ENCODE data around the gene STAT5A. TPM values are rescaled to one million over a fixed set of nuclear protein-coding genes. Genes with fewer than 3 reads are reported as not detected.

Gene STAT5A
- total RNA-seq, 2 donors from 2014 or later: 3.5 to 4.8 TPM

DNA sequence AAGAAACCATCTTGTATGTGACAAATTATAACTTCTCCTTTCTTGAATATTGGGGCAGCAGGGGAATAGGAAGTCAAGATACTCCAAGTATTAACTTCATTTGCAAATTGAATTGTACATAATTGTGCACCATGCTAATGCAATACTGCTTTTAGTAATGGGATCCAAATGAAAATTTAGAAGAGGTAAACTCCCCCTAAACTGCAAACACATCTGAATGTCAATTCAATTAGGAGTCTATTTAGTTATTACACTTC lies 16.6 kb upstream of the STAT5A start:
- H3K4me3 ChIP-seq (ENCODE audit: low read length): no peak overlapping the region
- H3K36me3 ChIP-seq (ENCODE audit: control insufficient read depth, insufficient read depth, low read length): no peaks in the 10 kb centered on the region
- H3K9me3 ChIP-seq (ENCODE audit: control insufficient read depth, low read length): no peaks in the 10 kb centered on the region
- Mint-ChIP-seq H3K4me1 (peaks cover 32% of the 10 kb centered on the region), H3K9me3 (no peaks in the 10 kb centered on the region), H3K27ac (no peak overlapping the region), H3K4me3 (no peak overlapping the region), H3K36me3 (ENCODE audit: low read depth) (no peaks in the 10 kb centered on the region), H3K27me3 (ENCODE audit: insufficient read depth) (no peaks in the 10 kb centered on the region)
- no peak for DNase-seq
- H3K4me1 ChIP-seq (ENCODE audit: control insufficient read depth, insufficient read depth, low read length): no peaks in the 10 kb centered on the region
- TF ChIP-seq, protein P1, sequence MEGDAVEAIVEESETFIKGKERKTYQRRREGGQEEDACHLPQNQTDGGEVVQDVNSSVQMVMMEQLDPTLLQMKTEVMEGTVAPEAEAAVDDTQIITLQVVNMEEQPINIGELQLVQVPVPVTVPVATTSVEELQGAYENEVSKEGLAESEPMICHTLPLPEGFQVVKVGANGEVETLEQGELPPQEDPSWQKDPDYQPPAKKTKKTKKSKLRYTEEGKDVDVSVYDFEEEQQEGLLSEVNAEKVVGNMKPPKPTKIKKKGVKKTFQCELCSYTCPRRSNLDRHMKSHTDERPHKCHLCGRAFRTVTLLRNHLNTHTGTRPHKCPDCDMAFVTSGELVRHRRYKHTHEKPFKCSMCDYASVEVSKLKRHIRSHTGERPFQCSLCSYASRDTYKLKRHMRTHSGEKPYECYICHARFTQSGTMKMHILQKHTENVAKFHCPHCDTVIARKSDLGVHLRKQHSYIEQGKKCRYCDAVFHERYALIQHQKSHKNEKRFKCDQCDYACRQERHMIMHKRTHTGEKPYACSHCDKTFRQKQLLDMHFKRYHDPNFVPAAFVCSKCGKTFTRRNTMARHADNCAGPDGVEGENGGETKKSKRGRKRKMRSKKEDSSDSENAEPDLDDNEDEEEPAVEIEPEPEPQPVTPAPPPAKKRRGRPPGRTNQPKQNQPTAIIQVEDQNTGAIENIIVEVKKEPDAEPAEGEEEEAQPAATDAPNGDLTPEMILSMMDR (conservative IDR thresholded peaks at IDR 0.05): no peak
- H3K27me3 ChIP-seq (ENCODE audit: control insufficient read depth, insufficient read depth, low read length, poor library complexity, severe bottlenecking): no peaks in the 10 kb centered on the region
- no peak overlapping the region for H3K9ac ChIP-seq (ENCODE audit: extremely low read depth, low read length, poor library complexity, severe bottlenecking)
- no peak overlapping the region for H3K27ac ChIP-seq (ENCODE audit: low read depth, low read length)

DNA sequence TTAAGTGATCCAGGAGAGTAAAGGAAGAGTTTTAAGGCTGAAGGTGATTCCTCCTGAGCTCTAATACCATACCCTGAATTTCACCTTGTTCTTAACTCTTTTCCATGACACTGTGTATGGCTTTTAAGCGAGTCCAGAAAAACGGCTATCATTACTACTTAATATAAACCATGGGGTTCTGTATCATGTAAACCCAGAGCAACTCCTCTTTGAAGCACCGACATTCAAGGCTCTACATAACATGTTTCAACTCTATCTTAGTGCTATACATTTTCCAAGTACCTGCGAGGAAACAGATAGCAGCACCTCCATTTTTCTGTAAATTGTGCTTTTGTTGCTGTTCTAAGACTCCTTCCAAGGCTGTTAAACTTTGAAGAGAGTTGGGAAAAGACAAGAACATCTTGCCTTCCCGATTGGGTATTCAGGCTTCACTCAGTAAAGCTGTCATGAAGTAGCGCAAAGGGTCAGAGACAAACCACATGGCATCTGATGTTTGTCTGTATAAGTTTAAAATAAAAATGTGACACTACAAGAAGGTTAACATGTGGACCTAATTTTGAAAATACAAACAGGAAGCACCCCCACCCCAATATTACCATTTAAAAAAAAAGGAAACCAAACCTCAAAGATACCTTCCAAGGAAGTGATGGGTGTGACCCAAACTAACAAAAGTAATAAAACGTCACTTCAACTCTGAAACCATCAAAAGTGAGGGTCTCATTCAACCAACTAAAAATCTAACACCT lies 16.0 kb upstream of the STAT5A start:
- Mint-ChIP-seq H3K27me3 (ENCODE audit: insufficient read depth) (peaks cover 6% of the 10 kb centered on the region), H3K4me3 (no peak overlapping the region), H3K4me1 (peaks cover 32% of the 10 kb centered on the region), H3K27ac (no peak overlapping the region), H3K9me3 (no peaks in the 10 kb centered on the region), H3K36me3 (ENCODE audit: low read depth) (no peaks in the 10 kb centered on the region)
- no peak overlapping the region for H3K4me3 ChIP-seq (ENCODE audit: low read length)
- 70 to 81% methylated on average over 6 to 7 of the region's 7 CpGs for WGBS, 2 experiments (ENCODE audit: insufficient coverage in 1 of 2, insufficient read length in 1 of 2)
- TF ChIP-seq, protein P1 (conservative IDR thresholded peaks at IDR 0.05): no peak
- H3K36me3 ChIP-seq (ENCODE audit: control insufficient read depth, insufficient read depth, low read length): no peaks in the 10 kb centered on the region
- no peaks in the 10 kb centered on the region for H3K27me3 ChIP-seq (ENCODE audit: control insufficient read depth, insufficient read depth, low read length, poor library complexity, severe bottlenecking)
- H3K9me3 ChIP-seq (ENCODE audit: control insufficient read depth, low read length): no peaks in the 10 kb centered on the region
- no peaks in the 10 kb centered on the region for H3K4me1 ChIP-seq (ENCODE audit: control insufficient read depth, insufficient read depth, low read length)
- DNase-seq: no peak
- H3K27ac ChIP-seq (ENCODE audit: low read depth, low read length): no peak overlapping the region
- H3K9ac ChIP-seq (ENCODE audit: extremely low read depth, low read length, poor library complexity, severe bottlenecking): no peak overlapping the region

DNA sequence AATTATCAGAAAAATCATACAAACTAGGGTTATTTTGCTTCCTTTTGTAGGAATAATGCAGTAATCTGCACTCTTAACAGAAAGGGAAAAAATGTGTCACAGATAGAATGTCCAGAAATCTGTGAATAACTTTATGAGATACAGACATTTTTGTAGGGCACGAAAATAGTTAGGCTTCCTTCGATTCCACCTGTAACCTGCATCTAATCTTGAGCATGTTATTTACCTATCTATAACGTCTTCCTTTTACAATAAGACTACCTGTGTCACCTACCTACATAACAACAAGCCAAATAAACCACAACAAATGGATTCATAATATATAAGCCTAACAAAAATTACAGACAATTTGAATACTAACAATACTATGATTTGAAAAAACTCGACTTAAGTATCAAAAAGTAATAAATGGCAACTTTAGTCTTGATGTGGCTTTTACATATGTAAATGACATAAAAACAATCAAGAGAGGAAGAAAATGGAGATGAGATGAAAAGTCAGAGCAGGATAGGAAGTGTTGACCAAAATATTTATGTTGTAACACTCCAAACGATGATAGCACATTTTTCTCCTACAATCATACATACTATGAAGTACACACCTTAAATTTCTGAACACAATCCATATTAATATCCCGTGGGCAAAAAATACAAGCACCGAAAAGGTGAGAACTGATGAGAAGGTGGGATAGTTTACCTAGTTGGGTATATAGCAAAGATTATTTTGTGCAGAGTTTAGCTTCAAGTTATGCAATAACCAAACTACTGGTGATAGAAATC lies 14.6 kb upstream of the STAT5A start:
- TF ChIP-seq, protein P1 (conservative IDR thresholded peaks at IDR 0.05): no peak
- Mint-ChIP-seq H3K4me1 (peaks cover 32% of the 10 kb centered on the region), H3K27me3 (ENCODE audit: insufficient read depth) (peaks cover 6% of the 10 kb centered on the region), H3K9me3 (no peaks in the 10 kb centered on the region), H3K27ac (no peak overlapping the region), H3K4me3 (no peak overlapping the region), H3K36me3 (ENCODE audit: low read depth) (no peaks in the 10 kb centered on the region)
- no peak overlapping the region for H3K9ac ChIP-seq (ENCODE audit: extremely low read depth, low read length, poor library complexity, severe bottlenecking)
- H3K4me3 ChIP-seq (ENCODE audit: low read length): peak overlapping the region; percentile 92
- no peak for DNase-seq
- H3K27ac ChIP-seq (ENCODE audit: low read depth, low read length): no peak overlapping the region
- H3K27me3 ChIP-seq (ENCODE audit: control insufficient read depth, insufficient read depth, low read length, poor library complexity, severe bottlenecking): no peaks in the 10 kb centered on the region
- H3K9me3 ChIP-seq (ENCODE audit: control insufficient read depth, low read length): no peaks in the 10 kb centered on the region
- 81 to 93% methylated on average over 3 to 5 of the region's 7 CpGs for WGBS, 2 experiments (ENCODE audit: insufficient coverage in 1 of 2, insufficient read length in 1 of 2)
- no peaks in the 10 kb centered on the region for H3K4me1 ChIP-seq (ENCODE audit: control insufficient read depth, insufficient read depth, low read length)
- no peaks in the 10 kb centered on the region for H3K36me3 ChIP-seq (ENCODE audit: control insufficient read depth, insufficient read depth, low read length)

Data from endodermal cell (in vitro differentiated cells).